ENCODE data around the gene GPC5.
"Not testable (repeated sequence)": the region's sequence is repeated elsewhere in the genome, so short reads cannot be mapped to it uniquely, and the experiment has no call there.

Gene GPC5

GRCh38 chr13:91776611-91777193 is 378.3 kb downstream of the GPC5 start:
- H2BK5ac ChIP-seq (ENCODE audit: low read length): no peak overlapping the region
- H3K4me1 ChIP-seq (ENCODE audit: control insufficient read depth, low read depth, low read length): peaks cover 6% of the 10 kb centered on the region
- no peaks in the 10 kb centered on the region for H3K79me2 ChIP-seq (ENCODE audit: control insufficient read depth, insufficient read depth, low read length)
- no peak for DNase-seq
- no peak overlapping the region for H3K9ac ChIP-seq (ENCODE audit: low read length)
- no peak overlapping the region for H2BK15ac ChIP-seq (replicated peaks; ENCODE audit: low read depth)
- H2BK120ac ChIP-seq (ENCODE audit: low read depth, low read length): no peak overlapping the region
- no peak overlapping the region for H3K4me3 ChIP-seq (ENCODE audit: low read length)
- H3K27ac ChIP-seq (ENCODE audit: low read depth, low read length): no peak overlapping the region
- no peak overlapping the region for H3K23ac ChIP-seq (ENCODE audit: low read length)
- no peak overlapping the region for H2AK5ac ChIP-seq (ENCODE audit: low read length)
- no peaks in the 10 kb centered on the region for H3K79me1 ChIP-seq (ENCODE audit: low read length)
- no peak overlapping the region for H3K18ac ChIP-seq (ENCODE audit: low read length)
- no peaks in the 10 kb centered on the region for H3K36me3 ChIP-seq (ENCODE audit: control insufficient read depth, insufficient read depth, low read length)
- H4K5ac ChIP-seq (ENCODE audit: low read length): no peak overlapping the region
- no peak overlapping the region for H3K56ac ChIP-seq (ENCODE audit: low read length)
- 100% methylated on average over 1 of the region's 2 CpGs for WGBS (ENCODE audit: extremely low coverage, insufficient coverage, low lambda C conversion rate)
- no peaks in the 10 kb centered on the region for H3K27me3 ChIP-seq (ENCODE audit: insufficient read depth, low read length, poor library complexity)
- no peak overlapping the region for H4K8ac ChIP-seq (ENCODE audit: low read depth, low read length)
- no peak overlapping the region for H3K4me2 ChIP-seq (ENCODE audit: low read length)
- no peak overlapping the region for H3K4ac ChIP-seq (ENCODE audit: low read depth, low read length)

GRCh38 chr13:91778123-91778522 is 379.7 kb downstream of the GPC5 start:
- Histone ChIP-seq H4K5ac (ENCODE audit: low read length) (no peak overlapping the region), H3K79me1 (ENCODE audit: low read length) (no peaks in the 10 kb centered on the region), H3K56ac (ENCODE audit: low read length) (no peak overlapping the region), H3K27me3 (ENCODE audit: insufficient read depth, low read length, poor library complexity) (no peaks in the 10 kb centered on the region), H3K36me3 (ENCODE audit: control insufficient read depth, insufficient read depth, low read length) (no peaks in the 10 kb centered on the region), H3K4me1 (ENCODE audit: control insufficient read depth, low read depth, low read length) (peaks cover 6% of the 10 kb centered on the region), H2BK5ac (ENCODE audit: low read length) (no peak overlapping the region), H3K23ac (ENCODE audit: low read length) (no peak overlapping the region), H4K8ac (ENCODE audit: low read depth, low read length) (no peak overlapping the region), H3K9ac (ENCODE audit: low read length) (no peak overlapping the region), H3K4me2 (ENCODE audit: low read length) (no peak overlapping the region), H2AK5ac (ENCODE audit: low read length) (no peak overlapping the region), H3K27ac (ENCODE audit: low read depth, low read length) (no peak overlapping the region), H2BK120ac (ENCODE audit: low read depth, low read length) (no peak overlapping the region), H2BK15ac (replicated peaks; ENCODE audit: low read depth) (no peak overlapping the region), H3K4ac (ENCODE audit: low read depth, low read length) (no peak overlapping the region), H3K79me2 (ENCODE audit: control insufficient read depth, insufficient read depth, low read length) (no peaks in the 10 kb centered on the region), H3K4me3 (ENCODE audit: low read length) (no peak overlapping the region), H3K18ac (ENCODE audit: low read length) (no peak overlapping the region)
- no peak for DNase-seq
- no CpG with 5 or more reads among the region's 4 CpGs for WGBS (ENCODE audit: extremely low coverage, insufficient coverage, low lambda C conversion rate)

GRCh38 chr13:91781982-91782691 is 383.7 kb downstream of the GPC5 start:
- H3K23ac ChIP-seq (ENCODE audit: low read length); H3K79me2 ChIP-seq (ENCODE audit: control insufficient read depth, insufficient read depth, low read length); H3K79me1 ChIP-seq (ENCODE audit: low read length); H3K4me3 ChIP-seq (ENCODE audit: low read length); H3K18ac ChIP-seq (ENCODE audit: low read length); H3K4me1 ChIP-seq (ENCODE audit: control insufficient read depth, low read depth, low read length); H2AK5ac ChIP-seq (ENCODE audit: low read length); H2BK120ac ChIP-seq (ENCODE audit: low read depth, low read length); H3K27ac ChIP-seq (ENCODE audit: low read depth, low read length); H3K4ac ChIP-seq (ENCODE audit: low read depth, low read length); H3K36me3 ChIP-seq (ENCODE audit: control insufficient read depth, insufficient read depth, low read length); H3K9ac ChIP-seq (ENCODE audit: low read length); H3K56ac ChIP-seq (ENCODE audit: low read length); H4K8ac ChIP-seq (ENCODE audit: low read depth, low read length); H4K5ac ChIP-seq (ENCODE audit: low read length); H3K4me2 ChIP-seq (ENCODE audit: low read length); H2BK15ac ChIP-seq (replicated peaks; ENCODE audit: low read depth); H3K27me3 ChIP-seq (ENCODE audit: insufficient read depth, low read length, poor library complexity); H2BK5ac ChIP-seq (ENCODE audit: low read length): not testable (repeated sequence)
- peak; percentile 58 for DNase-seq
- WGBS (ENCODE audit: extremely low coverage, insufficient coverage, low lambda C conversion rate): no CpG with 5 or more reads among the region's 7 CpGs

- Histone ChIP-seq H3K23ac (ENCODE audit: low read length) (no peak overlapping the region), H3K56ac (ENCODE audit: low read length) (no peak overlapping the region), H3K79me1 (ENCODE audit: low read length) (no peaks in the 10 kb centered on the region), H3K27ac (ENCODE audit: low read depth, low read length) (no peak overlapping the region), H2BK120ac (ENCODE audit: low read depth, low read length) (no peak overlapping the region), H3K4me3 (ENCODE audit: low read length) (no peak overlapping the region), H3K9ac (ENCODE audit: low read length) (no peak overlapping the region), H2AK5ac (ENCODE audit: low read length) (no peak overlapping the region), H3K4ac (ENCODE audit: low read depth, low read length) (no peak overlapping the region), H3K4me2 (ENCODE audit: low read length) (no peak overlapping the region), H3K36me3 (ENCODE audit: control insufficient read depth, insufficient read depth, low read length) (no peaks in the 10 kb centered on the region), H3K18ac (ENCODE audit: low read length) (no peak overlapping the region), H2BK15ac (replicated peaks; ENCODE audit: low read depth) (no peak overlapping the region), H2BK5ac (ENCODE audit: low read length) (no peak overlapping the region), H3K4me1 (ENCODE audit: control insufficient read depth, low read depth, low read length) (no peaks in the 10 kb centered on the region), H3K27me3 (ENCODE audit: insufficient read depth, low read length, poor library complexity) (no peaks in the 10 kb centered on the region), H3K79me2 (ENCODE audit: control insufficient read depth, insufficient read depth, low read length) (no peaks in the 10 kb centered on the region), H4K8ac (ENCODE audit: low read depth, low read length) (no peak overlapping the region), H4K5ac (ENCODE audit: low read length) (no peak overlapping the region)
- DNase-seq: peak; percentile 45
- no CpG with 5 or more reads among the region's 5 CpGs for WGBS (ENCODE audit: extremely low coverage, insufficient coverage, low lambda C conversion rate)
Observed at GRCh38 chr13:91785431-91786119, 387.2 kb downstream of the GPC5 start.

GRCh38 chr13:91792054-91792453 is 393.6 kb downstream of the GPC5 start:
- Histone ChIP-seq H4K8ac (ENCODE audit: low read depth, low read length) (no peak overlapping the region), H3K79me1 (ENCODE audit: low read length) (no peaks in the 10 kb centered on the region), H2BK15ac (replicated peaks; ENCODE audit: low read depth) (no peak overlapping the region), H2BK5ac (ENCODE audit: low read length) (no peak overlapping the region), H3K18ac (ENCODE audit: low read length) (no peak overlapping the region), H3K27me3 (ENCODE audit: insufficient read depth, low read length, poor library complexity) (no peaks in the 10 kb centered on the region), H2AK5ac (ENCODE audit: low read length) (no peak overlapping the region), H3K79me2 (ENCODE audit: control insufficient read depth, insufficient read depth, low read length) (no peaks in the 10 kb centered on the region), H3K4ac (ENCODE audit: low read depth, low read length) (no peak overlapping the region), H4K5ac (ENCODE audit: low read length) (no peak overlapping the region), H3K36me3 (ENCODE audit: control insufficient read depth, insufficient read depth, low read length) (no peaks in the 10 kb centered on the region), H3K23ac (ENCODE audit: low read length) (no peak overlapping the region), H3K56ac (ENCODE audit: low read length) (no peak overlapping the region), H3K4me1 (ENCODE audit: control insufficient read depth, low read depth, low read length) (no peaks in the 10 kb centered on the region), H3K4me3 (ENCODE audit: low read length) (no peak overlapping the region), H3K9ac (ENCODE audit: low read length) (no peak overlapping the region), H3K4me2 (ENCODE audit: low read length) (no peak overlapping the region), H3K27ac (ENCODE audit: low read depth, low read length) (no peak overlapping the region), H2BK120ac (ENCODE audit: low read depth, low read length) (no peak overlapping the region)
- no CpG with 5 or more reads among the region's 1 CpG for WGBS (ENCODE audit: extremely low coverage, insufficient coverage, low lambda C conversion rate)
- DNase-seq: no peak
